Amniotic stem cell (primary cell): ENCODE results near the gene RFTN1.

Experiments
- DNase-seq: peaks from one replicate; lab custom pipeline; 2025; lab: John Stamatoyannopoulos, UW

The RFTN1 gene

DNA sequence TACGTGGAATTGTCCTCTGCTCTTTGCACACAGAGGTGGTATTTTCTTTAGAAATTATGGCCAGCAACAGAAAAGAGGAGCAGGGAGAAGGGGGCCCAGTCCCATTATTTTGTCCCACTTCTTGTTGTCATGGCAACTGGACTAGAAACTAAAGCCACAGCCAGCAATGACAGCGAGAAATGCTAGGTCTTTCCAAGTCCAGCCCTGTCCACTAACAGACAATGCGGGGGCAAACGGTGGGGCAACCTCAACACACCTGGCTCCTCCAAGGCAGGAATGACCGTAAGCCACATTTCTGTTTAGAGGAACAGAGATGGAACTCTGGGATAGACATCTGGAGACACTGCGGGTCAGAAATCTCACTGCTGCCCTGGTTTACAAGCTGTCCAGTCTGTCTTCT, 107.3 kb downstream of the RFTN1 start:
- no peak for DNase-seq

DNA sequence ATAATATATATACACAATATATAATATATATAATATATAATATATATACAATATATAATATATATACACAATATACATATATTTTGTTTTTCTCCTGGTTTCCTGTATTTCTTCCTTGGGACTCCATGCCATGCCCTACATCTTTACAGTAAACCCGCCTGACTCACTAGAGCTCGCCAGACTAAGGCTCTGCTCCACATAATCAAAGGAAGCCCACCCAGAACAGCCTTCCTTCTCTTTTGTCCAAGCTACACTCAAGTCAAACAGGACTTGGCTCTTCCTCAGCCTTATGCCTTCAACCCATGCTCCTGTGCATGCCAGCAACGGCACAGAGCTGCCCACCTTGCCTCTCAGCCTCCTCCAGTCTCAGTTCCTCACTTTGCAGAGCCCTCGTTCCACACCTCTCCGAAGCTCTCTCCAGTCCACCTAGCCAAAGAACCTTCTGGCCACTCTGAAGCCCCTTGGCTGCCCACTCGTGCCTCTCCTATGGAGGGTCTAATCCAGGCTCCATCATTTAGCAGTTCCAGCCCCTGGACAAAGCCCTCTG, 109.1 kb downstream of the RFTN1 start:
- no peak for DNase-seq

- DNase-seq: peak; percentile 30
Observed at GRCh38 chr3:16402451-16402850, 111.0 kb downstream of the RFTN1 start.

DNA sequence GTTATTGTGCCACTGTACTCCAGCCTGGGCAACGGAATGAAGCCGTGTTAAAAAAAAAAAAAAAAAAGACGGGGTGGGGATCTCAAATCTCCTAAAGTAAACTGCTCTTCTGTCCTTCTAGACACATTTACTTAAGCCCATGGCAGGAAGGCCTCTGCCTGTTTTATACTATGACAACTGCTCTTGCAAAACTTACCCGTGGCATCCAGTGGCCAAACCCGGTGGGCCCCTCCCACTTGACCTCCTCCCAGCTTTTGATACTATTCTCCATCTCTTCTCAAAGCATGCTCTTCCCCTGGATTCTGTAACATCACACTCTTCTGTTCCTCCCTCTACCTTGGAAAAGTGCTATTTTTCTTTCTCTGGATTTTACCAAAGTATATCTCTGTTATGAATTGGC, 112.2 kb downstream of the RFTN1 start:
- no peak for DNase-seq

DNA sequence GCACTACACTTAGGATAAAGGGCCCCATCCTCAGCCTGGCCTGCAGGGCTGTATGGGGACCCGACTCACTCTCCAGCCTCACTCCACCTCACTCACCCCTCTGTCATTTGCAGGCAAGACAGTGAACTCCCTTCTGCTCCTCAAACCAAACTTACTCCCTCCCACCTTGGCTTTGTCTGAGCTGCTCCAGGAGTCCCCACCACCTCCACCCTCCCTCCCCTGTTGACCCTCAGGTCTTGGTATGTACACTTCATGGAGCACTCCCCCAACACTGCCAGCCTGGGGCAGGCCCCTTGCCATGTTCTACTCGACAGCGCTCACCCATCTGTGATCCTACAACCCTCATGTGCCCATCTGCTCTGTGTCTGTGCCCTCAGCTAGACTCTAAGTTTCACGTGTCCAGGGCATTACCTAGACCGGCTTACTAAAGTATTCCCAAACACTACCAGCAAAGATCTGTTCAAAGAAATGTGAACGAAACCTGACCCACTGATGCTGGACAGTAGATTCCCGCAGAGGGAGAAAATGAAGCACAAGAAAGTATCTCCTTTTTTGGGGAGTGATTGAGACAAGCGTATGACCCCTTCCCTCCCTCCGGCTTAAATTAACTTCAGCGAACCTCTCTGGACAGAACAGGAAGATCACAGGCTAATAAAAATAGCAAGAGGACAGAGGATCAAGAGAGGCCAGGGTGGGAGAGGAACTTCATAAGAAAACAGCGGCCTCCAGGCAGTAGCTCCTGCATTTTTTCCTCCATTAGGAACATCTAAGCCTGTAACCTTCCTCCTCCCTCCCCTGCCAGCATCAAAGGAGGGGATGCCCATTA, 113.2 kb downstream of the RFTN1 start:
- DNase-seq: no peak

- peak; percentile 78 for DNase-seq
Observed at GRCh38 chr3:16399473-16399872, 114.0 kb downstream of the RFTN1 start.

DNA sequence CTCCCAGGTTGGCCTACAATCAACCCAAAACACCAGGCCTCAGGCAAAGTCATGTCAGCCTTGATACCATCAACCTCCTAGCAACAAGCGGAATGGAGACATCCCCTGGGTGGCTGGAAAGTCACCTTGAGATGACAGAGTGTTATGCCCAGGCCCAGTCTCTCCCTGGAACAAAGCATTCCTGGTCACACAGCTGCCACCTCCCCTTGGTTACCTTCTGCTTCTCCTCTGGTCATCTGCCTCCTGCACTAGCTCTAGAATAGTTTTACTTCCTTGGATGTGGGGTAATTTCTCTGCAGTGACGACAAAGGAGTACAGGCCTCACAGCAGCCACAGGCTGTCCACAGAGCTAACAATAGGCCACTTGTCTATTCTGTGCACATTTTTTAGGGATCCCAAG, 114.9 kb downstream of the RFTN1 start:
- DNase-seq: no peak

- DNase-seq: no peak
Observed at GRCh38 chr3:16396202-16396601, 117.3 kb downstream of the RFTN1 start.

GRCh38 chr3:16395212-16395611, 118.3 kb downstream of the RFTN1 start:
- DNase-seq: no peak

DNA sequence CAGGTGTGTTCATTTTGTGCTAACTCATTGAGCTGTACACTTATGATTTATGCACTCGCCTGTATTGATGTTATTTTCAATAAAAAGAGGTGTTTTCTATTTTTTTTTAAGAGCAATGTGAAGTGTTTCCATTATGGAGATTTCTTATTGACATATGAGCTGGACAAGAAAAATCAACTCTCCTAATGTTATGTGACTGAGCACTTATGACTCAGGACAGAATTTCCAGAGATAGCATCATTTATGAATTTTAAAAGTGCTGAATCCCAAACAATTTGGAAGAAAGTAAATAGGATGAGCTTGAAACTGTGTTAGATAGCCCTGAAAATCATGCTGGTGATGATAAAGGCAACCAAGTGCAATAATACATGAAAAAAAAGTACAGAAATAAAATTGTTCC, 118.9 kb downstream of the RFTN1 start:
- no peak for DNase-seq

- no peak for DNase-seq
Observed at GRCh38 chr3:16392717-16393116, 120.8 kb downstream of the RFTN1 start.

DNA sequence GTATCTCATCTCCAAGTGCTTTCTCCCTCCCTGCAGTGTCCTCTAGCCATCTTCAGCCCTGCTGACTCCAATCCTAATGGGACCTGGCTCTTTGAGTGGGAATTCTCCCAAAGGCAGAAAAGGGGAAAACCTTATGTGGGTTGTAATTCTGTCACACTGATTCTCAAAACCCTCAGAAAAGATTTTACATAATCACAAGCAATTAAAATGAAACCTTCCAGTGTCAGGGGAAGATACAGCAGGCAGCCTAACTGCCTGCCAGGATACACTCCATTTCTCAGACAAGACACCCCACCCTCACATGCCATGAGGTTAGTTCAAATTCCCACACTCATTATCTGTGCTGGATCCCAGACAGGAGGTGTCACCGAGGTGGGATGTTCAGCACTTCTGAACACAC, 121.4 kb downstream of the RFTN1 start:
- no peak for DNase-seq

DNA sequence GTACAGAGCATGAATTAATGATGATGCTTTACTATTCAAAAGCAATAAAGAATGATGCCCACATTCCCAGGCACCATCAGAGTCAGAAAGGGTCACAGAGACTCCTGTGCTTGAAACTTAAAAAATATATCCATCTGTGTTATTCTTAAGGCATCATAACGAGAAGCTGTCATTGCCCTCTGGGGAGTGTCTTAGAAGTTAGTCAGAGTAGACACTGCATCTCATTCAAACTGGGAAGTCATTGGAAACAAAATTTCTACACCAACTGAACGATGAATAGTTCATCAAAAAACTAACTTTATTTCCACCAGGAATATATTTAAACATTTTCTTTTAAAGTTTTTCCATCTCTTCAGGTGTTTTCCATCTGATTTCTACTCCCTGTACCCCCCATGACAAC, 122.9 kb downstream of the RFTN1 start:
- no peak for DNase-seq

DNA sequence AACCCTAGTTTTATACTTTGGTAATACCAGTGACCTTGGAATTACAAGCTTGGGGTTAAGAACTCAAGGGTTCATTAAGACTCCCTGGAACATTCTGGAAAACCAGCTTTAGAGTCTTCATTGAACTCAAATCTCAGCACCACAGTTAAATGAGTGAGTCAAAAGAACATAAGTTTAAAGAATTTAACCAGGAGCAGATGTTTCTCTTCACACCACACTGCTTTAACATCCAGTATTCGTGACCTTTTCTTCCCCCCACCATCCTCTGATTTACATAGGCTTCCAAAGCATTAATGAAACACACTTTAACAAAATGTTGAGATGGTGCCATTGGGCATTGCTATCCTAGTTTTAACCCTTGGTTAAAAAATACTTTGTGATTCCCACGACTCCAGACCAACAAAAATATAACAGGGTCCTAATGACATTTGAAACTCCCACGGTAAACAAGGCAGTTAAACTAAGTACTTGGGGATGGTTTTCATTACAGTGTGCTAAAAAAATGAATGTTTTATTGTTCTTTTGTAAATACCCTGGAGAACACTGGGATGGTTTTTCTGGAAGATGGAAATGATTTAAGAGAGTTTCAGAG, 124.6 kb downstream of the RFTN1 start:
- no peak for DNase-seq

DNA sequence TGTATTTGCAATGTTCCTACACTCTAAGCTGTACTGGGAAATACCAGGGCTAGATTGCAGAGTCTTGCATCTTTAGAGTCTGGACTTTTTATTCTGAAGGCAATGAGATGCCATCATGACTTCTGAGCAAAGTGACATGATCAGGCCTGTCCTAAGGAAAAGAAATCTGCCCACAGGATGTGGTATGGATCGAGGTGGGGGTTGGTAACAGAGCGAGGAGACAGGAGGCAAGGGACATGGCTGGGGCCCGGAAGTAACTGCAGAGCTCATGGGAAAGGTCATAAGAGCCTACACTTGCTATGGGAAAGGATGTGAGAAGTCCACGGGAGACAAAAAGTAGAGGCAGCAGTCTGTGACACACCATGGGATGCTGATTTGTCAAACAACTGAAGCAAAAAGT, 126.9 kb downstream of the RFTN1 start:
- no peak for DNase-seq

- DNase-seq: no peak
Observed at GRCh38 chr3:16385151-16385550, 128.3 kb downstream of the RFTN1 start.

GRCh38 chr3:16383864-16384263, 129.6 kb downstream of the RFTN1 start:
- DNase-seq: no peak

DNA sequence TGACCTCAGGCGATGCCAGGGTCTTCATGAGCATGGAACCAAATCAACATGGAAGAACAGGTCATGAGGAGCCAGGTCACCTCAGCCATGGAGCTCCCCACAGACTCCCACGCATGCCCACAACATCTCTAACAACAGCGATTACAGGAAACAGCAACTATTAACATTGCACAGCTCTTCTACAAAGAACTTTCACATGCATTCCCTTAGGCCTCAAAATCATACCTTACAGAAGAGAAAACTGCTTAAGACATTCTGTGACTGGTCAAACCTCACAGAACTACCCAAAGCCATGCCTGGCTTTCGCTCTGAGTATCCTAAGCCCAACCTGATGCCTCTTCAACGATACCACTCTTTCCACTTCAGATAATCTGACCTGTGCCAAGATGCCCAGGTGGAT, 130.7 kb downstream of the RFTN1 start:
- no peak for DNase-seq

DNA sequence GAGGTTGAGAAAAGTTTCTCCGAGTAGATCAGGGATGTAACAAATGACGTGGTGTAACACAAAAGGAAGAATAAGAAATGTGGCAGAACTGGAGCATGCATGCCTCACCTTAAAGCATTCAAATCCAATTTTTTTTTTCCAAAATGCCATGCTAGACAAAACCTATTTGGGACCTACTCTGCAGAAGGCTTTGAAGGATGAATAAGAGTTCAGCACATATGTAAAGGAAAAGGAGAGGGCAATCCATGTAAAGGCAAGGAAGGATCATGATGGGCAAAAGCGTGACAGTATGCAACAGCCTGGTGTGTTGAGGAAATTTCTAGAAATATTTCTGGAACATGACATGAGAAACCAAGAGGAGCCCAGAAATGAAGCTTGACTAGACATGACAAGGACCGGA, 132.1 kb downstream of the RFTN1 start:
- DNase-seq: no peak

GRCh38 chr3:16380421-16380820, 133.1 kb downstream of the RFTN1 start:
- DNase-seq: no peak

DNA sequence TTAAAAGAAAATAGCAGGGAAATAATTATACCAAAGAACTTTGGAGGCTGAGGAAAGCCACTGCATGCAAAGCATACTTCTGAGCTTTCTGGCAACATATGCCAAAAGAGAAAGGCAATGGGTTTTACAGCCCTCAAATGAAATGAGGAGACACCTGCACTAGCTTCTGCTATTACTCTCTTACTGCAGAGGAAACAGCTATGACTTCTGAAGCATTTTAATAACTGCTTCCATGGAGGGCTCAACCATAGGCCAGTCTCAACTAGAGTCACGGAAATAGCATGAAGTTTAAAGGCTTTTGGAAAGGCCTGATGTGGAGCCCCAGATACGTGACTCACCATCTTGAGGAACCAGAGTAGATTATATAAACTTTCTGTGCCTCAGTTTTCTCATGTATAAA, 133.7 kb downstream of the RFTN1 start:
- DNase-seq: no peak

DNA sequence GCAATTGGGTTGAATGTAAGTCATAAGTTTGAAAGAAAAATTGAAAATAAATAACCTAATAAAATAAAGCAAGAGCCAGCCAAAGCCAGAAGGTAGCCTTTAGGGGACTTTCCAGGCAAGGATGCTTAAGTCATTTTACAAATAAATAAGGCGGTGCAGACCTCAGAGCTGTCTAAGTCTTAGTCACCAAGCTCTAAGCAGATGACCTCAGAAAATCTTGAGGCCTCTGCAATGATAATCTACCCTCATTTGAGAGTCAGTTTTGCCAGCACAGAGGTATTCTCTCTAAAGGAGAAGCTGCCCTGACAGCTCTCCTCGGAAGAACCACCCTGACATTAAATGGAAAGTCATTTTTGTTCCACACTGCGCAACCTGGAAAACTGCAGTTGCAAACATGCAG, 134.6 kb downstream of the RFTN1 start:
- peak; percentile 27 for DNase-seq

GRCh38 chr3:16378415-16378814, 135.1 kb downstream of the RFTN1 start:
- no peak for DNase-seq

DNA sequence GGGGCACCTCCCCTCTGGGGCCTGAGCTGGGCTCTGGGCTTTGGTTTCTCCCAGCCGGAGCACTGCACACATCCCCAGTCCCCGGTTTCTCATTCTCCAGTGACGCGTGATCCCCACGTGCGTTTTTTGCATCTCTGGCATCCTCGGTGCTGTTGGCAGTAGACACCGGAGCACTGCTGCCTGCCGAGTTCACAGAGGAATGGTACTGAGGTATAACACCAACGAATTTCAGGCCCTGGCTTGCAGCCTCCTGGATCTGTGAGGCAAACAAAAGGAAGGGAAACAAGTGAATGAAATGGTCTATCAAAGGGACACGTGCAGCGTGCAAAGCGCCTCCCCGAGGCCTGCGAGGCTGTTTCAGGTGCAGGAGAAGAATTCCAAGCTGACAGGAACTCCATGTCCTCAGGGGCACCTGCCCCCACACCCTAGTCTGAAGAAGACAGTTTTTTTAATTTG, 135.6 kb downstream of the RFTN1 start:
- DNase-seq: no peak
